ENCODE data around the gene FAF2.

The FAF2 gene

DNA sequence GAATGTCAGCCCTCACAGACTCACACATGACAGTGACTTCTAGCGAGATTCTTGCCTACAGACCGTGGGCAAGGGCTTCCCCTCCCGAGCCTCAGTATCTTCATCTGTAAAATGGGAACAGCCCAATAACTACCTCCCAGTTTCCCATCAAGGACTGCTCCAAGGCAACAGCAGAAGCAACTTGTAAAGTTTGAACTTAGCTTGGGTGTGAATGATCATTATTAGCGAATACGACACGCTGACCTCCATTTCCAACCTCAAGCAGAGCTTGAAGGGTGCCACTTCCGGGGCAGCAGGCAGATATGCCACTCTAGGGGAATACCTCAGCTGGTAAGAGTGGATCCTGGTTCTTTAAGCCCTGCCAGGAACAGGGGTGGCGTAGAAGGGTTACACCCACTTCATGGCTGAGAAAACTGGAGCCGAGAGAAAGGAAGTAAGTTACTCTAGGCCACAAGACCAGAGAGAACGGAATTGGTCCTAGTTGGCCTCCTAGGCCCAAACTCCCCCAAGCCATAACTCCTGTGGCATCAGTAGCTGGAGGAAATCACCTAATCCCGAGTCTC, 87.0 kb downstream of the FAF2 start:
- FAIRE-seq = no peak
- TF ChIP-seq TAF1 (IDR thresholded peaks at IDR 0.05; ENCODE audit: borderline replicate concordance, low read depth, low read length) (no peak), POLR2AphosphoS5 (IDR thresholded peaks at IDR 0.05; ENCODE audit: low read depth, low read length) (peak; percentile 74), POLR2A (IDR thresholded peaks at IDR 0.05; ENCODE audit: low read depth, low read length) (peak; percentile 64; the same call in 1 of the 2 replicates)
- peak; percentile 28 for DNase-seq (ENCODE audit: insufficient read length)

DNA sequence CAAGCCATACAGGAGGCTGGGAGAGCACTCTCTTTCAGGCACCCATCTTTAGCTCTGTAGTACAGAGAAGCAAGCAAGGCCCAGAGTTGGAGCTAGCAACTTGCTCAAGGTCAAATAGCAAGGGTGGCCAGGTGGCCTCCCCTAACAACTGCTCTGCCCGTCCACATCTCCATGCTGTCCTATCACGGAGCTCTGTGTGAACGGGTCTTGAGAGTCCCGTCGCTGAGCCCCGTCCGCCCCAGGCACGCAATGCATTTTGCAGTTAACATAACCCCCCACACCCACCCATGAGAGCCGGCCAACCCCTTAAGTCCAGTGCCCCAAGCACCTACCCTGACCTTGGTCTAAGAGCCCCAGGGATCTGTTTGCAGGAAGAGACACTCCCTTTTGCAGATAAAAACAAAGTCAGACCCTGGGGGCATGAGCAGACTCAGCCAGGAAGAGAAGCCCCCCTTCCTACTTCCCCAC, 87.5 kb downstream of the FAF2 start:
- TF ChIP-seq POLR2A (IDR thresholded peaks at IDR 0.05; ENCODE audit: low read depth, low read length) = 0 out of 2 replicates have a peak, but pooled peaks have one; percentile 7
- TF ChIP-seq TAF1 (IDR thresholded peaks at IDR 0.05; ENCODE audit: borderline replicate concordance, low read depth, low read length) = no peak
- DNase-seq (ENCODE audit: insufficient read length) (no peak), FAIRE-seq (no peak)

DNA sequence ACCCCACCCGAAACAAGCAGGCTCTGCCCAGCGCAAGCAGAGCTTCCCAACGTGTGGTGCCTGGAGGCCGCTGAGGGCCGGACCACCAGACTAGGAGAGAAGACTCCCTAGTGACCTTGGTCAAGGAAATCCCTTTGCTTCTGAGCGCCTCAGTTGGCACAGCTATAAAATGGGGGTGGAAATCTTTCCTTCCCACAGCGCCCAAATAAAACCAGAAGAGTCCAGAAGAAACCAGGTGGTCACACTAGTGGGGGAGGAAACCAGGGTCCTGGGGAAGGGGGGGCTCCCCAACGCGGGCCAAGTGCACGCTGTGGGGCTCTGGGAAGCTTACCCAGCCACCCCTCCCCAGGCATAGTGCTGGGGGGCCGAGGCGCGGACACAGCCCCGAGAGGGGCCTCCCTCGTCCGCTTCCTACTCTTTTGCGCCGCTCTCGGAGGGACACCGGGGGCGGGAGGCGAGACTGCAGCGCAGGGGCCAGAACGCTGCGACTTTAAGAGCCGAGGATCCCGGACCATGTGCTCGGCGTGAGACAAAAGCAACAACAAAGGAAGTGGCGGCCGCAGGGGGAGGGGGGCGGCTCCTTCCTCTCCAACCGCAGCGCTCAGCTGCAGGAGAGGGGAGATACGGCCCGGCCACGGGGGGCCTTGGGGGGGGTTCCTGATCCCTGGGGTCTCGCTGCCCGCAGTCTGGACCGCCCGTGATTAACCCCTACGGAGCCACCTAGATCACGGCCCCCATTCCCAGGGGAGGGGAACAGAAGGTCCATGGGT, 88.1 kb downstream of the FAF2 start:
- TF ChIP-seq POLR2A (IDR thresholded peaks at IDR 0.05; ENCODE audit: low read depth, low read length) (peak; percentile 33; the same call in 1 of the 2 replicates), TAF1 (IDR thresholded peaks at IDR 0.05; ENCODE audit: borderline replicate concordance, low read depth, low read length) (peak; percentile 72; the same call in 1 of the 2 replicates), POLR2AphosphoS5 (IDR thresholded peaks at IDR 0.05; ENCODE audit: low read depth, low read length) (no peak; the same call in 1 of the 2 replicates)
- DNase-seq (ENCODE audit: insufficient read length) (peak; percentile 73), FAIRE-seq (peak; percentile 78)

DNA sequence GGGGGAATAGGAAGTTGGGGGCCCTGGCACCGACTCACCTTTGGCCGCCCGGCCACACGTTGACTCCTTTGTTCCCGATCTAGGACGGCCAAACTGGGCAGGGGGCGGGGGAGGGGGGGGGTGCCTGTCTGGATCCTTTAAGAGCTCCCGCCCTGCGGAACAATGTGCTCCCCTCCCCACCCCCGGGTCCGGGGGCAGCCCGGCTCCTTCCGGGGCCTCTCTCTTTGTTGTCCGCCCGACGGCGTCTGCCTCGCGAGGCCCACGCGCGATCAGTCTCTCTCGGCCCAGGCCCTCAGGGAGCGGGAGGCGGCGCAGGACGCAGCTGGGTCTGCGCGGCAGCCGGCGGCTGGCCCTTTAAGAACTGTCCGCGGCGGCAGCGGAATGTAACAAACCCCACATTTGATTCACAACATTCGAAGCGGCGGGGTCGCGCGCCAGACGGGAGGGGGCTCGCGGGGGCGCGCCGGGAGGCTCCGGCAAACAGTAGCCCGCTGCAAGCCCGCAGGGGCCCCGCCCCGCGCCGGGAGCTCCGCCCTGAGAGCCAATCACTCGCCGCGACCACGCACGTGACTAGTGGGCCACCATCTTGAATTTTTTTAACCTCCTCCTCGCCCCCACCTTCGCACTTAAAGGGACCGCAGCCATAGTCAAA, 88.8 kb downstream of the FAF2 start, which contains the start of gene RNF44:
RNF44 (minus strand) TSS at position 501 of the 652 bp plus-strand sequence. CDS start 4,930 bp downstream, outside the sequence.
- DNase-seq (ENCODE audit: insufficient read length) = peak; percentile 85
- no peak for FAIRE-seq
- 0 out of 2 replicates have a peak, but pooled peaks have one; percentile 11 for TF ChIP-seq POLR2A (IDR thresholded peaks at IDR 0.05; ENCODE audit: low read depth, low read length)
- peak; percentile 25; the same call in 1 of the 2 replicates for TF ChIP-seq TAF1 (IDR thresholded peaks at IDR 0.05; ENCODE audit: borderline replicate concordance, low read depth, low read length)
- no peak for TF ChIP-seq POLR2AphosphoS5 (IDR thresholded peaks at IDR 0.05; ENCODE audit: low read depth, low read length)

DNA sequence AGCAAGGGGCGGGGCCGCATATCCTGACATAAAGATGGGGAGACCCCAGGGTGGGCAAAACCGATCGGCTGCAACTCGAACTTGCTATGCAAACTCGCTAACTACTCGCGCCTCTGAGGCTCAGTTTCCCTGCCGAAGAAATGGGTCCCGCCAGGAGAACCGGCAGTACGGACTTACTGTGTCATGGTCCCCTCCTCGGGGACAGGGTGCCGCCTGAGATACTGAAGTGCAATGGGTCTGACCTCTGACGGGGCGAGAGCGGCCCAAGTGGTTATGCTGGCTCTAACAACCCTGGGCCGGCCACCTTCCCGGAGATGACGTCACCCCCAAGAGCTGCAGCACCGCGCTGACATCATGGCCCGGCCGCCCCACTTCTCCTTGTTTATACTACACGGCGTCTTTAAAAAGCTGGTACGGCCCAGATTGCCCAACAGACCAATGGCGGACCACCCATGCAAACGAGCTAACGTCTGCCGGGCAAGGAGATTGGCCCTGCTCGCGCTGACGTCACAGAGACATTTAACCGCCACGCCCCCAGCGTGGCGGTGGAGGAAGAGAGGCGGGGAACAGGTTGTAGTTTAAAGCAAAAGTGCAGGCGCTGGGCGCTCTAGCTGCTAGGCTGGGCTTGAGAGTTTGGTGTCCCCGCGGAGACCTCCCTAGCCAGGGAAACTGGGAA, 89.5 kb downstream of the FAF2 start:
- peak; percentile 98 for FAIRE-seq

DNA sequence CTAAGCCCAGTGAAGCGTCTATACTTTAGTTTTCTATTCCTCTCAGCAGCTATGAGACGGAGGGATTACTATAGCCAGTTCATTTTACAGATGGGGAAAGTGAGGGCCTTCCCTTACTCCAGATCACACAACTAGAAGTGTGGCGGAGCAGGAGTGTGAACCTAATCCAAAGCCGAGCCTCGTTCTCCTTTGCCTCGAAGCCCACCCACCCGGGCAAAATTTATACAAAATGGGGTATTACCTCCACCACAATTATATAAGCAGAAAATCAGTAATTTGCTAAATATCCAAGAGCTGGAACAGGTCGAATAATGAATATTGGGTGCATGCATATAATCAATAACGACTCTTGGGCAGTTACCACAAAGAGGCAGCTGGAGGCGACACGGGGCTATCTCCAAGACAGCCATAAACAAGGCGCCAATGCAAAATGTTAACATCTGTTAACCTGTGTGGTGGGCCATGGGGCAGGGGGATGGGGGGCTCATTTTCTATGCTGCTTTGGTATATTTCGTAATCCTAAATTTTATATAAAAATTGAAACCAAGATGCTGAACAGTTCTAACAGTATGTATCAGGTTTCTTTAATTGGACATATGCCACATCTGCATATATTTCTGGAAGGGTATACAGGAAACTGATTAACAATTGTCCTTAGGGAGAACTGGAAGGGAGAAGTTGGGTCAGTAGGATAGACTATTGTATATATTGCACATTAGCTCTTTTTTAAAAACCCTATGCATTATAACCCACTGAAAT, 90.2 kb downstream of the FAF2 start:
- TF ChIP-seq POLR2AphosphoS5 (IDR thresholded peaks at IDR 0.05; ENCODE audit: low read depth, low read length) = no peak
- no peak for TF ChIP-seq POLR2A (IDR thresholded peaks at IDR 0.05; ENCODE audit: low read depth, low read length)
- TF ChIP-seq TAF1 (IDR thresholded peaks at IDR 0.05; ENCODE audit: borderline replicate concordance, low read depth, low read length) = no peak
- FAIRE-seq (no peak), DNase-seq (ENCODE audit: insufficient read length) (no peak)

More for the DNA sequence above, 89.5 kb downstream of the FAF2 start:
- no peak for TF ChIP-seq POLR2A (IDR thresholded peaks at IDR 0.05; ENCODE audit: low read depth, low read length)
- no peak for TF ChIP-seq POLR2AphosphoS5 (IDR thresholded peaks at IDR 0.05; ENCODE audit: low read depth, low read length)
- no peak for TF ChIP-seq TAF1 (IDR thresholded peaks at IDR 0.05; ENCODE audit: borderline replicate concordance, low read depth, low read length)
- peak; percentile 80 for DNase-seq (ENCODE audit: insufficient read length)

DNA sequence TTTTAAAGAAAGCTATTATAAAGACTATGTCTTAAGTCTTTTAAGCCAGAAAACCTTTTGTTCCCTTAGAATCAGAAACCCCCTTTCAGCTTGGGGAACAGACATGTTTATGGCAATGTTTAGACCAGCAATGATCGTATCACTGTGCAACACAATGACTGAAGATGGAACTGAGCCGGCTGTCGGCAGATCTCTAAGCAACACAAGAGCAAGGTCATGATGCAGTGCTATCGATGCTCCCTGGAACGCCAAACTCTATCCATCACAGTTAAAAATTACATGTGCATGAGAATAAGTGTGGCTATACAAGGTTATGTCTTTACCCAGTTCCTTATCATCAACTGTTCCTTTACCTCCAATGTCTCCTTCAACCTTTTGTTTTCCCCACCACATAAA, 90.8 kb downstream of the FAF2 start:
- TF ChIP-seq POLR2AphosphoS5 (IDR thresholded peaks at IDR 0.05; ENCODE audit: low read depth, low read length) = no peak
- no peak for TF ChIP-seq TAF1 (IDR thresholded peaks at IDR 0.05; ENCODE audit: borderline replicate concordance, low read depth, low read length)
- TF ChIP-seq POLR2A (IDR thresholded peaks at IDR 0.05; ENCODE audit: low read depth, low read length) = no peak
- FAIRE-seq = no peak

DNA sequence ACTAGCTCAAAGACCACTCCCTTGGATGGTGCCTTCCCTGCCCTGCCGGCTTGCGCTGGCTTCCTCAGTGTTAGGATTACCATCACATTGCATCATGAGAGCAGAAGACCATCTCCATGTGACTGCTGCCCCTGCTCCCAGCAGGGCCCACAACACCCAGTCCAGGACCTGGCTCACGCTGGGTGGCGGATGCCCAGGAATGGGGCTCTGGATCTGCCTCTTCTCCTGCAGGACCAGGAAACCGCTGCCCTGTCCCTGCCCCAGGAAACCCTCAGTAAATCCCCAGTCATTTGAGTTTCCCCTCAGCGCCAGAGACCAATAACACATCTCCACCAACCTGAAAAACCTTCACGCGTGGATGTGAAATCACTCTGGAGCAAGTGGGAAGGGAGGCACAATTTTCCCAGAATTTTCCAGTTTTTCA, 92.3 kb downstream of the FAF2 start:
- TF ChIP-seq POLR2AphosphoS5 (IDR thresholded peaks at IDR 0.05; ENCODE audit: low read depth, low read length) (no peak), POLR2A (IDR thresholded peaks at IDR 0.05; ENCODE audit: low read depth, low read length) (no peak), TAF1 (IDR thresholded peaks at IDR 0.05; ENCODE audit: borderline replicate concordance, low read depth, low read length) (no peak)
- FAIRE-seq (no peak), DNase-seq (ENCODE audit: insufficient read length) (no peak)

More for the DNA sequence above, 90.8 kb downstream of the FAF2 start:
- no peak for DNase-seq (ENCODE audit: insufficient read length)

DNA sequence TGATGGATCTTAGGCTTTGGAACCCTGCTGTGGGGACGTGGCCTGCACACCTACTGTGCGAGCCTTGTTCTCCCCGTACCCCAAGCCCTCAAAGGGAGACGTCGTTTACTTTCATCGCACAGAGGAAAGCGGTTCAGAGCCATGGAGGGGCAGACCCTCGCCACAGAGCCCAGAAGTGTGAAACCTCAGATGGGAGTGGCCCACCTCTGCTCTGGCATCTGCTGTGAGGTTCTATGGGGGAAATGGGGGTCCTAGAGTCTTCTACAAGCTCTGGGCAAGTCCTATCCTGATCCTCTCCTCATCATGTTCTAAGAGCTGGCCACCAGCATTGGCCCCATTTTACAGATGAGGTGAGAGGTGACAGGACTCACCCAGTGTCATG, 92.8 kb downstream of the FAF2 start:
- FAIRE-seq (no peak), DNase-seq (ENCODE audit: insufficient read length) (no peak)
- no peak for TF ChIP-seq POLR2A (IDR thresholded peaks at IDR 0.05; ENCODE audit: low read depth, low read length)
- TF ChIP-seq POLR2AphosphoS5 (IDR thresholded peaks at IDR 0.05; ENCODE audit: low read depth, low read length) = no peak
- no peak for TF ChIP-seq TAF1 (IDR thresholded peaks at IDR 0.05; ENCODE audit: borderline replicate concordance, low read depth, low read length)
